Endothelial cell of umbilical vein (primary cell): ENCODE measurements around the gene KIF9. TPM values are rescaled to one million over a fixed set of nuclear protein-coding genes. Genes with fewer than 3 reads are reported as not detected.

Source experiments
- BruUV-seq: library from RNA; stranded (reverse); fragments of 400-500 nt; replicated peaks from 2 replicates; lab custom pipeline; 2021; lab: Mats Ljungman, UMichigan
- CTCF ChIA-PET: fragments of 300-600, 350-600 bp; sonication (Branson Sonifier 250); formaldehyde crosslinking; loops from one replicate; lab custom pipeline; 2021; ENCODE audit warnings: antibody characterized with exemption, inconsistent platforms; lab: Charles Lee
- POLR2A ChIA-PET: fragments of 300-600, 350-600 bp; sonication (Branson Sonifier 250); formaldehyde crosslinking; loops from one replicate; lab custom pipeline; 2021; ENCODE audit warnings: antibody characterized with exemption, inconsistent platforms; lab: Charles Lee
- DNase-seq: peaks from one replicate; pipeline ENCODE4 v3.0.0-alpha.2; 2011; ENCODE audit warnings: low read depth, low spot score
- FAIRE-seq: peaks from 2 replicates; lab custom pipeline; 2011; peaks lifted over from hg19 to GRCh38; lab: Jason Lieb, UNC
- H2AFZ ChIP-seq: 2 replicates; pipeline ENCODE4 v1.6.0; 2012; ENCODE audit warnings: low read depth, low read length, control low read depth, inconsistent platforms
- H3K27ac ChIP-seq: 2 replicates; pipeline ENCODE4 v1.5.1; 2011; ENCODE audit warnings: low read depth, mild to moderate bottlenecking, control low read depth, low read length, moderate library complexity; ENCODE audit not compliant: insufficient read depth
- H3K27me3 ChIP-seq, 2 experiments: 2 replicates each; pipeline versions ENCODE4 v1.6.0 to v1.6.1; 2011; ENCODE audit warnings: low read length in 2 of 2, mixed read lengths in 1 of 2; ENCODE audit not compliant: control insufficient read depth in 2 of 2, insufficient read depth in 2 of 2
- H3K36me3 ChIP-seq, 2 experiments: 2 replicates in 1 of 2; 3 replicates in 1 of 2; pipeline ENCODE4 v1.5.1; 2011; ENCODE audit warnings: low read length in 2 of 2, mild to moderate bottlenecking in 1 of 2, moderate library complexity in 1 of 2; ENCODE audit not compliant: control insufficient read depth in 2 of 2, insufficient read depth in 2 of 2; ENCODE audit errors: extremely low read depth in 1 of 2
- H3K4me1 ChIP-seq: 3 replicates; pipeline ENCODE4 v1.5.1; 2011; ENCODE audit warnings: mild to moderate bottlenecking, low read length; ENCODE audit not compliant: control insufficient read depth, insufficient read depth; ENCODE audit errors: extremely low read depth
- H3K4me2 ChIP-seq: 2 replicates; pipeline ENCODE4 v1.6.1; 2011; ENCODE audit warnings: low read length, control low read depth, mixed read lengths; ENCODE audit not compliant: insufficient read depth
- H3K4me3 ChIP-seq, 3 experiments: fragments of 200-600 bp in 1 of 3; sonication (generic), shearing (Covaris generic) in 1 of 3; replicated peaks in 1 of 3; 2 replicates each; pipeline ENCODE4 v1.5.1; 2011 to 2016; ENCODE audit warnings: control low read depth in 3 of 3, low read length in 3 of 3, mild to moderate bottlenecking in 2 of 3, inconsistent platforms in 1 of 3, low read depth in 1 of 3, moderate library complexity in 1 of 3; ENCODE audit not compliant: insufficient read depth in 1 of 3
- H3K79me2 ChIP-seq: 2 replicates; pipeline ENCODE4 v1.6.0; 2012; ENCODE audit warnings: low read length, inconsistent platforms; ENCODE audit not compliant: control insufficient read depth, insufficient read depth
- H3K9ac ChIP-seq: replicated peaks from 2 replicates; pipeline ENCODE3; 2011; ENCODE audit warnings: low read length, control low read depth; ENCODE audit not compliant: insufficient read depth; ENCODE audit errors: extremely low read depth
- H3K9me1 ChIP-seq: replicated peaks from 3 replicates; pipeline ENCODE4 v1.6.0; 2011; ENCODE audit warnings: mild to moderate bottlenecking, low read length; ENCODE audit not compliant: control insufficient read depth, insufficient read depth; ENCODE audit errors: extremely low read depth
- H3K9me3 ChIP-seq: replicated peaks from 2 replicates; pipeline ENCODE4 v1.5.1; 2012; ENCODE audit warnings: low read length, inconsistent platforms; ENCODE audit not compliant: control insufficient read depth, insufficient read depth
- H4K20me1 ChIP-seq: replicated peaks from 2 replicates; pipeline ENCODE3; 2011; ENCODE audit warnings: mild to moderate bottlenecking, low read length; ENCODE audit not compliant: control insufficient read depth, insufficient read depth; ENCODE audit errors: extremely low read depth
- CTCF ChIP-seq, 2 donors: IDR thresholded peaks; 1 replicate in 1 of 2; 2 replicates in 1 of 2; pipeline ENCODE4 v1.5.1; 2011; ENCODE audit warnings: low read length in 2 of 2, mild to moderate bottlenecking in 2 of 2, moderate library complexity in 2 of 2, control low read depth in 1 of 2, inconsistent platforms in 1 of 2, low read depth in 1 of 2; ENCODE audit not compliant: insufficient read depth in 1 of 2; ENCODE audit errors: extremely low read depth in 1 of 2
- FOS ChIP-seq: IDR thresholded peaks from 2 replicates; pipeline ENCODE4 v1.6.1; 2011; ENCODE audit warnings: mild to moderate bottlenecking, low read length, moderate library complexity, borderline replicate concordance; ENCODE audit not compliant: insufficient read depth
- GATA2 ChIP-seq: IDR thresholded peaks from 2 replicates; pipeline ENCODE4 v1.7.0; 2011; ENCODE audit warnings: low read depth, mild to moderate bottlenecking, moderate library complexity, mixed read lengths, low read length; ENCODE audit not compliant: insufficient read length, insufficient read depth
- JUN ChIP-seq: IDR thresholded peaks from 2 replicates; pipeline ENCODE4 v1.6.1; 2011; ENCODE audit warnings: borderline replicate concordance, low read depth; ENCODE audit not compliant: insufficient read length, insufficient read depth
- MAX ChIP-seq: IDR thresholded peaks from 2 replicates; pipeline ENCODE4 v1.6.1; 2011; ENCODE audit not compliant: insufficient read depth, insufficient read length
- MYC ChIP-seq: IDR thresholded peaks from one replicate; pipeline ENCODE4 v1.6.1; 2011; ENCODE audit warnings: mild to moderate bottlenecking, low read depth, low read length
- POLR2AphosphoS5 ChIP-seq: IDR thresholded peaks from 2 replicates; pipeline ENCODE4 v1.6.1; 2012; ENCODE audit warnings: low read depth, mild to moderate bottlenecking, control low read depth, low read length, moderate library complexity; ENCODE audit not compliant: insufficient read depth
- dilution Hi-C: fragments of 300-500 bp; cut with MboI; formaldehyde crosslinking; loops from one replicate; pipeline ENCODE4 v1.15.0; 2019; ENCODE audit warnings: low sequenced_read_pairs; ENCODE audit not compliant: extremely low pct_ligation_motif_present
- intact Hi-C: fragments of 100-400 bp; cut with micrococcal nuclease; formaldehyde crosslinking; loops from one replicate; pipeline ENCODE4 v1.10.0; 2022
- polyA plus RNA-seq, 4 experiments: library from polyadenylated mRNA; depleted of rRNA in 3 of 4; stranded (reverse) in 3 of 4; unstranded in 1 of 4; fragments of >200 nt; gene quantifications; 2 replicates each; pipeline versions ENCODE4 v1.2.1 to v1.2.3, GENCODE V29; 2011 to 2012; ENCODE audit warnings: missing spikeins in 1 of 4
- total RNA-seq: library from RNA; stranded (reverse); gene quantifications from 2 replicates; pipeline ENCODE4 v1.2.3, GENCODE V29; 2021

Gene KIF9
- total and polyA plus RNA-seq, 2 donors (not counting 3 experiments of a cell fraction or from before 2014, with no cell fraction given), result 20.5 to 22.4 TPM

DNA sequence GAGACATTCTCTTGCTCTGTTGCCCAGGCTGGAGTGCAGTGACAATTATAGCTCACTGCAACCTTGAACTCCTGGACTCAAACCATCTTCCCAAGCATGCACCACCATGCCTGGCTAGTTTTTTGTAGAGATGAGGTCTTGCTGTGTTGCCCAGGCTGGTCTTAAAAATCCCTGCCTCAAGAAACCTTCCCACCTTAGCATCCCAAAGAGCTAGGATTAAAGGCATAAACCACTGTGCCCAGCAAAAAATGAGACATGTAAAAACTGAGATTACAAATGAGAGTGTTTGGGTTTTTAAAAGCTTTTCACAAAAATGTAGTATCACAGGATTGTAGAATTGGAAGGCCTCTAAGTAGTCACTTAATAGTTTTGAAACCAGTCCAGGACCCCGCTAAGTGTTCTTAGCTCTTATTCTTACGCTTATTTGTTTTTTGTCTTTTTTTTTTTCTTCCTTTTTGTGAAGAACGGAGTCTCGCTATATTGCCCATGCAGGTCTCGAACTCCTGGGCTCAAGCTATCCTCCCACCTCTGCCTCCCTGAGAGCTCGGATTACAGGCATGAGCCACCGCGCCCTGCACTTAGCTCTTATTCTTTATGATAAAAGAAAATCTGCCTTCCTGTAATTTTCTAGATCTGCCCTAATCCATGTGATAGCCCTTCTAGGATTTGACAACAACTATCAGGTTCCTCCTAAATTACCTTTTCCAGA lies 31.6 kb upstream of the KIF9 start:
- Histone ChIP-seq H3K9me3 (no peaks in the 10 kb centered on the region), H3K4me1 (peaks cover 11% of the 10 kb centered on the region), H3K4me2 (peak overlapping the region; percentile 82), H3K27ac (no peak overlapping the region), H3K9ac (no peak overlapping the region), H3K4me3 (no peak overlapping the region), H2AFZ (no peak overlapping the region), H4K20me1 (no peaks in the 10 kb centered on the region), H3K36me3 (peaks cover 0 to 2% of the 10 kb centered on the region in 2 experiments), H3K79me2 (peaks cover 8% of the 10 kb centered on the region), H3K9me1 (no peaks in the 10 kb centered on the region), H3K27me3 (no peaks in the 10 kb centered on the region)
- no peak for TF ChIP-seq JUN
- no peak for TF ChIP-seq MYC
- no peak for TF ChIP-seq GATA2
- TF ChIP-seq POLR2AphosphoS5, result no peak
- no peak for TF ChIP-seq CTCF (IDR thresholded peaks at IDR 0.05; ENCODE audit: extremely low read depth in 1 of 2, insufficient read depth in 1 of 2, low read depth in 1 of 2, low read length in 2 of 2)
- no peak for TF ChIP-seq FOS
- TF ChIP-seq MAX, result no peak
- FAIRE-seq (no peak), DNase-seq (no peak)
- dilution Hi-C loops, result no loop called here
- ChIA-PET POLR2A (no interaction called here), CTCF (interaction anchor here (0.9 to 2.2 kb wide), 14 partner anchors 10 to 286 kb away, joined by 3 to 18 read pairs (median 3); partner anchors contain the start of gene SETD2)
- intact Hi-C loops, result no loop called here
- no TSS peak for BruUV-seq
